Spleen (tissue), 11 donors: ENCODE data around the gene PSG2. TPM values are rescaled to one million over a fixed set of nuclear protein-coding genes. Genes with fewer than 3 reads are reported as not detected.
"Not testable (repeated sequence)": the region's sequence is repeated elsewhere in the genome, so short reads cannot be mapped to it uniquely, and the experiment has no call there.

Source experiments
- DNase-seq: peaks from one replicate; pipeline ENCODE4 v3.0.0-alpha.2; 2020
- H3K27ac ChIP-seq, 8 donors: fragments of 200-600 bp; sonication (generic) in 7 of 8; 1 replicate in 4 of 8; 2 replicates in 4 of 8; pipeline versions ENCODE4 v1.5.0 to v1.8.0; 2016 to 2021; ENCODE audit warnings: inconsistent platforms in 4 of 8, mild to moderate bottlenecking in 4 of 8, moderate library complexity in 1 of 8
- H3K27me3 ChIP-seq, 7 donors: fragments of 200-600 bp; sonication (generic) in 6 of 7; replicated peaks in 1 of 7; 1 replicate in 4 of 7; 2 replicates in 3 of 7; pipeline versions ENCODE4 v1.5.0 to v1.8.0; 2016 to 2021; ENCODE audit warnings: inconsistent platforms in 3 of 7, mild to moderate bottlenecking in 1 of 7
- H3K36me3 ChIP-seq, 6 donors: fragments of 200-600 bp; sonication (generic) in 5 of 6; 1 replicate in 4 of 6; 2 replicates in 2 of 6; pipeline versions ENCODE4 v1.5.0 to v1.8.0; 2016 to 2021; ENCODE audit warnings: inconsistent platforms in 2 of 6
- H3K4me1 ChIP-seq, 6 donors: fragments of 200-600 bp; sonication (generic) in 5 of 6; 1 replicate in 3 of 6; 2 replicates in 3 of 6; pipeline versions ENCODE4 v1.5.0 to v1.8.0; 2016 to 2021; ENCODE audit warnings: inconsistent platforms in 3 of 6
- H3K4me3 ChIP-seq, 8 donors: fragments of 200-600 bp; sonication (generic) in 7 of 8; 1 replicate in 4 of 8; 2 replicates in 4 of 8; pipeline versions ENCODE4 v1.5.0 to v1.8.0; 2016 to 2021; ENCODE audit warnings: inconsistent platforms in 4 of 8, mild to moderate bottlenecking in 4 of 8, moderate library complexity in 2 of 8
- H3K9me3 ChIP-seq, 8 donors: fragments of 200-600 bp; sonication (generic) in 7 of 8; 1 replicate in 4 of 8; 2 replicates in 4 of 8; pipeline versions ENCODE4 v1.5.0 to v1.8.0; 2016 to 2021; ENCODE audit warnings: inconsistent platforms in 4 of 8
- POLR2A ChIP-seq, 3 donors: fragments of 450-650 bp; IDR thresholded peaks; one replicate each; pipeline ENCODE4 v1.5.1; 2017; ENCODE audit warnings: antibody characterized with exemption in 3 of 3, mild to moderate bottlenecking in 1 of 3
- POLR2AphosphoS5 ChIP-seq, 3 donors: sonication (generic); formaldehyde crosslinking; IDR thresholded peaks; one replicate each; pipeline ENCODE4 v1.5.1; 2017; ENCODE audit warnings: antibody characterized with exemption in 3 of 3
- WGBS, 5 donors: extraction: QIAGEN DNeasy Blood & Tissue Kit in 3 of 5; methylation state at CpG; one replicate each; pipeline versions ENCODE4 v1.1.5 to v1.1.7; 2013 to 2018; 5-methylcytosine and 5-hydroxymethylcytosine counted together
- intact Hi-C: fragments of 100-400 bp; cut with DNase I; formaldehyde crosslinking; loops from one replicate; pipeline ENCODE4 v1.15.0; 2023; ENCODE audit warnings: low total_unique reads
- polyA plus RNA-seq, 3 donors: library from polyadenylated mRNA; stranded (reverse); fragments of 200-250 nt; gene quantifications; one replicate each; pipeline ENCODE4 v1.2.1, GENCODE V29; 2013
- total RNA-seq, 7 donors: library from RNA; depleted of rRNA in 3 of 7; stranded (reverse); fragments of >200 nt in 3 of 7; fragmentation: NEBNext Ultra II Directional in 4 of 7; extraction: Animal tissue kit (Norgen Biotek cat#: 25700) in 4 of 7; gene quantifications; one replicate each; pipeline versions ENCODE4 v1.1.0 to v1.2.1, GENCODE V29; 2016 to 2021
- TF ChIP-seq, protein P1 (sequence below), 11 experiments: fragments of 200-600 bp in 7 of 11; fragments of 450-650 bp in 4 of 11; sonication (generic) in 4 of 11; IDR thresholded peaks in 8 of 11; conservative IDR thresholded peaks in 3 of 11; 1 replicate in 7 of 11; 2 replicates in 4 of 11; pipeline versions ENCODE4 v1.4.0 to v1.8.0; 2016 to 2021; ENCODE audit warnings: antibody characterized with exemption in 11 of 11, inconsistent platforms in 4 of 11, mild to moderate bottlenecking in 1 of 11
- donor health status: healthy with polysubstance abuse.
- donor health status: DM: no; HTN: no; CAD: no; lungs with moderate emphysema.
- donor health status: DM: no; HTN: no; CAD: no.
- donor health status: Bipolar disorder and iron deficiency.
- donor health status: healthy.
- donor health status: DM: no; HTN: no; CAD: no.
- donor health status: DM: yes; HTN: yes; CAD: no.

Gene PSG2
- total and polyA plus RNA-seq, 10 donors, result not detected

- 36 to 62% (median 43%) methylated on average over 1 of the region's 1 CpG for whole genome bisulfite sequencing, 5 donors
- H3K4me3 ChIP-seq, H3K4me1 ChIP-seq, DNase-seq, intact Hi-C loops, H3K36me3 ChIP-seq, H3K27me3 ChIP-seq, H3K27ac ChIP-seq: not testable (repeated sequence)
- peaks cover 0 to 33% (median 10%) of the 10 kb centered on the region in 8 donors for H3K9me3 ChIP-seq
These were observed 33.0 kb upstream of the PSG2 start for GRCh38 chr19:43115548-43115947.

DNA sequence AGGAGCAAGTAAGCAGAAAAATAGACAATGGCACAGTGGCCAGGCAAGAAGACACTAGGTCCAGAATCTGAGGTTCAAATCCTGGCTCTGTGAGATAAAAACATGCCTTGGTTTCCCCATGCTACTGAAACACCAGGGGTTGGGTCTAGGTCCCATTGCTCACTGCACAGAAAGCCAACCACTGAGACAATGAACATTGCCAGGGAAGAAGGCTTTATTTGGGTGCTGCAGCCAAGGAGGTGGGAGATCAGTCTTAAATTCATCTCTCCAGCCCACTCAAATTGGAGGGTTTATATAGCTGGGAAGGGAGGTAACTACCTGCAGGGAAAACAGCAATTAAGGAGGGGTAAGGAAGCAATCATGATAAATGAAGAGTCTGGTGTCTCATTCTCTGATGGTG lies 32.6 kb upstream of the PSG2 start:
- H3K4me1 ChIP-seq, H3K36me3 ChIP-seq, H3K27me3 ChIP-seq, H3K27ac ChIP-seq, H3K4me3 ChIP-seq, intact Hi-C loops, DNase-seq: not testable (repeated sequence)
- H3K9me3 ChIP-seq, result peaks cover 0 to 33% (median 10%) of the 10 kb centered on the region in 8 donors

DNA sequence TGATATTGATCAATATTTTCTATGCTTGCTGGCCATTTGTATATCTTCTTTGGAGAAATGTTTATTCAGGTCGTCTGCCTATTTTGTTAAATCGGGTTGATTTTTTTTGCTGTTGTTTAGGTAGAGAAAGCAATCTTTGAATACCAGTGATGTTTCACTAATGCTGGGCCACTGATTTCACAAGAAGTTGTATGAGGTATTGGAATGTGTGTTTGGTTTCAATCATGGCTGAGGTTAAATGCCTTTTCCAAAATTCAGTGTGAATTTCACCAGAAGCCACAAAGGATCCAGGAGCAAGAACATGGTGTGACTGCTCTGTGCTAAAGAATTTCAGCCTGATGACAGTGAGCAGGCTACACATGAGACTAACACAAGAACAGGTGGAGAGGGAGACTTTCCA lies 32.1 kb upstream of the PSG2 start:
- intact Hi-C loops, H3K4me1 ChIP-seq, H3K4me3 ChIP-seq, DNase-seq, H3K36me3 ChIP-seq, H3K27me3 ChIP-seq, H3K27ac ChIP-seq: not testable (repeated sequence)
- peaks cover 0 to 33% (median 10%) of the 10 kb centered on the region in 8 donors for H3K9me3 ChIP-seq
- 75 to 90% (median 86%) methylated on average over 2 of the region's 2 CpGs for WGBS, 5 donors

GRCh38 chr19:43107401-43107800 lies 24.9 kb upstream of the PSG2 start:
- WGBS, 5 donors, result 71 to 89% (median 83%) methylated on average over 1 of the region's 1 CpG

DNA sequence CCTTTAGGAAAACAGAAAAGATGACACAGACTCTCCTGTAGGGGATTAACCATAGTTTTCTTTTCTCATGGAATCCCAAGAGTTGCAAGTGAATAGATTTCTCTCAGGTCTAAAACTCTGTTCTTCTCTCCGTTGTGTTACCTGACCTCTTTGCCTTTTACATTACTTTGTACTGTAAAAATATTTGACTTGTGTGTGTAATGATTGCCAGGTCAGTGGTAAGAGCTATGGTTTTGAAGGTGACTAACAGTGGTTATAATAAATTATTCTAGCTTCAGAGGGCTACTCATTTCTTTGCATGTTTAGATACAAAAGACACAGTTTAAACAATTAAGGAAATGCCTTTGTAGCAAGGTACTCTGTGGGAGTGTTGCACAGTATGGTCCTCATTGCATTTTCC lies 23.0 kb upstream of the PSG2 start:
- Histone ChIP-seq H3K9me3 (peaks cover 0 to 56% (median 45%) of the 10 kb centered on the region in 8 donors), H3K27ac (no peak overlapping the region), H3K4me1 (no peaks in the 10 kb centered on the region), H3K27me3 (no peaks in the 10 kb centered on the region), H3K36me3 (no peaks in the 10 kb centered on the region), H3K4me3 (no peak overlapping the region)
- DNase-seq, result no peak
- WGBS, 5 donors, result 76 to 92% (median 80%) methylated on average over 1 of the region's 1 CpG
- intact Hi-C loops, result no loop called here
- TF ChIP-seq, protein P1, sequence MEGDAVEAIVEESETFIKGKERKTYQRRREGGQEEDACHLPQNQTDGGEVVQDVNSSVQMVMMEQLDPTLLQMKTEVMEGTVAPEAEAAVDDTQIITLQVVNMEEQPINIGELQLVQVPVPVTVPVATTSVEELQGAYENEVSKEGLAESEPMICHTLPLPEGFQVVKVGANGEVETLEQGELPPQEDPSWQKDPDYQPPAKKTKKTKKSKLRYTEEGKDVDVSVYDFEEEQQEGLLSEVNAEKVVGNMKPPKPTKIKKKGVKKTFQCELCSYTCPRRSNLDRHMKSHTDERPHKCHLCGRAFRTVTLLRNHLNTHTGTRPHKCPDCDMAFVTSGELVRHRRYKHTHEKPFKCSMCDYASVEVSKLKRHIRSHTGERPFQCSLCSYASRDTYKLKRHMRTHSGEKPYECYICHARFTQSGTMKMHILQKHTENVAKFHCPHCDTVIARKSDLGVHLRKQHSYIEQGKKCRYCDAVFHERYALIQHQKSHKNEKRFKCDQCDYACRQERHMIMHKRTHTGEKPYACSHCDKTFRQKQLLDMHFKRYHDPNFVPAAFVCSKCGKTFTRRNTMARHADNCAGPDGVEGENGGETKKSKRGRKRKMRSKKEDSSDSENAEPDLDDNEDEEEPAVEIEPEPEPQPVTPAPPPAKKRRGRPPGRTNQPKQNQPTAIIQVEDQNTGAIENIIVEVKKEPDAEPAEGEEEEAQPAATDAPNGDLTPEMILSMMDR (IDR thresholded peaks at IDR 0.05 in 8 of 11, conservative IDR thresholded peaks at IDR 0.05 in 3 of 11), result no peak
- no peak for TF ChIP-seq POLR2AphosphoS5 (IDR thresholded peaks at IDR 0.05)
- no peak for TF ChIP-seq POLR2A (IDR thresholded peaks at IDR 0.05)

More at GRCh38 chr19:43107401-43107800, 24.9 kb upstream of the PSG2 start:
- H3K27ac ChIP-seq, H3K36me3 ChIP-seq, H3K4me1 ChIP-seq, DNase-seq, H3K4me3 ChIP-seq, H3K27me3 ChIP-seq, intact Hi-C loops: not testable (repeated sequence)
- H3K9me3 ChIP-seq, result peaks cover 0 to 44% (median 35%) of the 10 kb centered on the region in 8 donors

- peaks cover 0 to 57% (median 45%) of the 10 kb centered on the region in 8 donors for H3K9me3 ChIP-seq
- H3K27ac ChIP-seq, H3K36me3 ChIP-seq, DNase-seq, H3K27me3 ChIP-seq, H3K4me1 ChIP-seq, H3K4me3 ChIP-seq, intact Hi-C loops: not testable (repeated sequence)
- 71 to 81% (median 78%) methylated on average over 2 of the region's 2 CpGs for WGBS, 5 donors
These were observed 21.8 kb upstream of the PSG2 start for GRCh38 chr19:43104215-43104850.

GRCh38 chr19:43101950-43102349 lies 19.4 kb upstream of the PSG2 start:
- no peak for DNase-seq
- Histone ChIP-seq H3K27ac (no peak overlapping the region), H3K36me3 (no peaks in the 10 kb centered on the region), H3K9me3 (peaks cover 0 to 61% (median 45%) of the 10 kb centered on the region in 8 donors), H3K27me3 (no peaks in the 10 kb centered on the region), H3K4me1 (no peaks in the 10 kb centered on the region), H3K4me3 (no peak overlapping the region)
- TF ChIP-seq, protein P1 (IDR thresholded peaks at IDR 0.05 in 8 of 11, conservative IDR thresholded peaks at IDR 0.05 in 3 of 11), result no peak
- TF ChIP-seq POLR2AphosphoS5 (IDR thresholded peaks at IDR 0.05) (no peak), POLR2A (IDR thresholded peaks at IDR 0.05) (no peak)
- 71 to 84% (median 78%) methylated on average over 2 of the region's 2 CpGs for WGBS, 5 donors
- intact Hi-C loops, result no loop called here

GRCh38 chr19:43098416-43098815 lies 15.9 kb upstream of the PSG2 start:
- intact Hi-C loops, DNase-seq, H3K36me3 ChIP-seq: not testable (repeated sequence)

More at GRCh38 chr19:43098416-43098815, 15.9 kb upstream of the PSG2 start:
- H3K27ac ChIP-seq, H3K4me1 ChIP-seq, H3K27me3 ChIP-seq, H3K4me3 ChIP-seq: not testable (repeated sequence)
- H3K9me3 ChIP-seq, result peaks cover 0 to 32% (median 19%) of the 10 kb centered on the region in 8 donors
